H9 (cell line): Measurements from ENCODE around the gene PRKCB. TPM values are rescaled to one million over a fixed set of nuclear protein-coding genes. Genes with fewer than 3 reads are reported as not detected.

ENCODE experiments used
- DNase-seq: peaks from one replicate; pipeline ENCODE4 v3.0.0-alpha.2; 2017
- H2AFZ ChIP-seq: one replicate; pipeline ENCODE4 v1.6.1; 2013; ENCODE audit warnings: mild to moderate bottlenecking, low read length, control low read depth, moderate library complexity
- H2AK5ac ChIP-seq: 2 replicates; pipeline ENCODE4 v1.6.1; 2013; ENCODE audit warnings: low read length, control low read depth, mixed read lengths; ENCODE audit not compliant: insufficient read length
- H2BK120ac ChIP-seq: one replicate; pipeline ENCODE4 v1.6.1; 2013; ENCODE audit warnings: low read depth, mild to moderate bottlenecking, low read length, control low read depth, inconsistent platforms; ENCODE audit not compliant: poor library complexity, severe bottlenecking
- H2BK12ac ChIP-seq: 2 replicates; pipeline ENCODE4 v1.6.1; 2013; ENCODE audit warnings: low read length, control low read depth, mixed read lengths, low read depth; ENCODE audit not compliant: insufficient read length
- H2BK15ac ChIP-seq: 2 replicates; pipeline ENCODE4 v1.6.1; 2013; ENCODE audit warnings: low read depth, low read length, control low read depth
- H2BK20ac ChIP-seq: one replicate; pipeline ENCODE4 v1.6.1; 2013; ENCODE audit warnings: low read depth, mild to moderate bottlenecking, low read length, control low read depth, inconsistent platforms; ENCODE audit not compliant: poor library complexity, severe bottlenecking
- H2BK5ac ChIP-seq: 2 replicates; pipeline ENCODE4 v1.6.1; 2013; ENCODE audit warnings: low read length, control low read depth, mixed read lengths; ENCODE audit not compliant: insufficient read length
- H3K14ac ChIP-seq: 2 replicates; pipeline ENCODE4 v1.6.1; 2013; ENCODE audit warnings: low read length, control low read depth; ENCODE audit not compliant: insufficient read depth
- H3K18ac ChIP-seq: 2 replicates; pipeline ENCODE4 v1.6.1; 2013; ENCODE audit warnings: low read depth, mild to moderate bottlenecking, mixed read lengths, low read length, control low read depth; ENCODE audit not compliant: insufficient read length
- H3K23ac ChIP-seq: 2 replicates; pipeline ENCODE4 v1.6.1; 2013; ENCODE audit warnings: low read length, control low read depth, mixed read lengths, low read depth; ENCODE audit not compliant: insufficient read length
- H3K23me2 ChIP-seq: 2 replicates; pipeline ENCODE4 v1.6.1; 2013; ENCODE audit warnings: low read depth, mild to moderate bottlenecking, mixed read lengths, low read length, control low read depth; ENCODE audit not compliant: insufficient read length, poor library complexity, severe bottlenecking
- H3K27ac ChIP-seq: 2 replicates; pipeline ENCODE4 v1.5.1; 2013; ENCODE audit warnings: low read length, control low read depth, mixed read lengths, low read depth; ENCODE audit not compliant: insufficient read length
- H3K27me3 ChIP-seq: 2 replicates; pipeline ENCODE4 v1.6.1; 2013; ENCODE audit warnings: low read length, control low read depth, inconsistent platforms; ENCODE audit not compliant: insufficient read depth
- H3K4ac ChIP-seq: 2 replicates; pipeline ENCODE4 v1.6.1; 2013; ENCODE audit warnings: low read depth, mild to moderate bottlenecking, control low read depth, inconsistent platforms, low read length, moderate library complexity
- H3K4me1 ChIP-seq: 2 replicates; pipeline ENCODE4 v1.6.1; 2013; ENCODE audit warnings: low read length, control low read depth, inconsistent platforms; ENCODE audit not compliant: insufficient read depth
- H3K4me2 ChIP-seq: 2 replicates; pipeline ENCODE4 v1.6.1; 2013; ENCODE audit warnings: low read length, control low read depth, mixed read lengths; ENCODE audit not compliant: insufficient read length, insufficient read depth
- H3K56ac ChIP-seq: 2 replicates; pipeline ENCODE4 v1.6.1; 2013; ENCODE audit warnings: low read depth, mild to moderate bottlenecking, mixed read lengths, low read length, control low read depth; ENCODE audit not compliant: insufficient read length
- H3K79me1 ChIP-seq: 2 replicates; pipeline ENCODE4 v1.6.1; 2013; ENCODE audit warnings: low read depth, mild to moderate bottlenecking, moderate library complexity, low read length, control low read depth, inconsistent platforms; ENCODE audit not compliant: insufficient read depth, poor library complexity, severe bottlenecking
- H3K79me2 ChIP-seq: 2 replicates; pipeline ENCODE4 v1.6.1; 2013; ENCODE audit warnings: low read length, control low read depth, inconsistent platforms; ENCODE audit not compliant: insufficient read depth
- H3K9ac ChIP-seq: 2 replicates; pipeline ENCODE4 v1.6.1; 2013; ENCODE audit warnings: low read length, control low read depth, mixed read lengths; ENCODE audit not compliant: insufficient read length; ENCODE audit errors: extremely low read depth
- H3K9me3 ChIP-seq: one replicate; pipeline ENCODE4 v1.6.1; 2013; ENCODE audit warnings: low read depth, low read length, inconsistent platforms; ENCODE audit not compliant: control insufficient read depth
- H3T11ph ChIP-seq: one replicate; pipeline ENCODE4 v1.6.1; 2013; ENCODE audit warnings: mild to moderate bottlenecking, low read length, control low read depth, inconsistent platforms
- H4K20me1 ChIP-seq: one replicate; pipeline ENCODE4 v1.6.1; 2013; ENCODE audit not compliant: control insufficient read depth, insufficient read length, insufficient read depth
- H4K5ac ChIP-seq: 2 replicates; pipeline ENCODE4 v1.6.1; 2013; ENCODE audit warnings: low read depth, mild to moderate bottlenecking, mixed read lengths, low read length, control low read depth; ENCODE audit not compliant: insufficient read length
- H4K8ac ChIP-seq: replicated peaks from 2 replicates; pipeline ENCODE4 v1.6.1; 2013; ENCODE audit warnings: low read length, control low read depth, mixed read lengths, low read depth; ENCODE audit not compliant: insufficient read length
- H4K91ac ChIP-seq: 2 replicates; pipeline ENCODE4 v1.6.1; 2013; ENCODE audit warnings: low read depth, mild to moderate bottlenecking, moderate library complexity, mixed read lengths, low read length, control low read depth; ENCODE audit not compliant: insufficient read length
- H3K27ac Mint-ChIP-seq, 3 experiments: 2 replicates in 2 of 3; 3 replicates in 1 of 3; pipeline ENCODE4 v1.8.0; 2020 to 2021; ENCODE audit warnings: mixed read lengths in 3 of 3, mild to moderate bottlenecking in 1 of 3, moderate library complexity in 1 of 3
- H3K27me3 Mint-ChIP-seq: 2 replicates; pipeline ENCODE4 v1.8.0; 2021; ENCODE audit warnings: low read depth, mild to moderate bottlenecking, moderate library complexity, mixed read lengths
- H3K36me3 Mint-ChIP-seq, 3 experiments: 2 replicates in 2 of 3; 3 replicates in 1 of 3; pipeline ENCODE4 v1.8.0; 2020 to 2021; ENCODE audit warnings: low read depth in 3 of 3, mixed read lengths in 3 of 3; ENCODE audit not compliant: insufficient read depth in 1 of 3
- H3K4me1 Mint-ChIP-seq, 2 experiments: 2 replicates each; pipeline ENCODE4 v1.8.0; 2020; ENCODE audit warnings: mixed read lengths in 2 of 2
- H3K4me3 Mint-ChIP-seq, 2 experiments: 2 replicates in 1 of 2; 3 replicates in 1 of 2; pipeline ENCODE4 v1.8.0; 2020 to 2021; ENCODE audit warnings: mild to moderate bottlenecking in 2 of 2, mixed read lengths in 2 of 2, moderate library complexity in 1 of 2
- H3K9me3 Mint-ChIP-seq, 2 experiments: 2 replicates in 1 of 2; 3 replicates in 1 of 2; pipeline ENCODE4 v1.8.0; 2020; ENCODE audit warnings: mild to moderate bottlenecking in 2 of 2, mixed read lengths in 2 of 2, moderate library complexity in 1 of 2
- CTCF ChIP-seq: fragments of 200-600 bp; sonication (generic); conservative IDR thresholded peaks from 3 replicates; pipeline ENCODE4 v1.8.0; 2021; ENCODE audit warnings: antibody characterized with exemption, mild to moderate bottlenecking
- WGBS: extraction: QIAGEN DNeasy Blood & Tissue Kit; methylation state at CpG from one replicate; pipeline ENCODE4 v1.1.7; 2013; ENCODE audit warnings: missing lambda C conversion rate, low lambda C conversion rate, mixed read lengths; ENCODE audit not compliant: insufficient read length; ENCODE audit errors: extremely low coverage; 5-methylcytosine and 5-hydroxymethylcytosine counted together
- total RNA-seq: library from RNA; stranded (reverse); gene quantifications from 2 replicates; pipeline ENCODE4 v1.2.1, GENCODE V29; 2021

The PRKCB gene
- total RNA-seq, 1 experiment from 2014 or later, result 7.0 TPM

GRCh38 chr16:24139282-24139681, 303.5 kb downstream of the PRKCB start:
- no peak overlapping the region for H3K23ac ChIP-seq
- H3K9me3 ChIP-seq, result no peaks in the 10 kb centered on the region
- no peaks in the 10 kb centered on the region for H3K27me3 Mint-ChIP-seq
- peaks cover 2% of the 10 kb centered on the region for H4K20me1 ChIP-seq
- H2AK5ac ChIP-seq, result no peak overlapping the region
- no peak overlapping the region for H3K4me2 ChIP-seq
- peaks cover 6 to 10% of the 10 kb centered on the region in 2 experiments for H3K9me3 Mint-ChIP-seq
- peaks cover 7 to 13% (median 9%) of the 10 kb centered on the region in 3 experiments; a peak in 5 of 7 replicates for H3K36me3 Mint-ChIP-seq
- H3K27ac ChIP-seq, result peak overlapping the region; percentile 71
- H3K56ac ChIP-seq, result no peak overlapping the region
- H3K4me1 Mint-ChIP-seq, result peaks cover 56 to 66% of the 10 kb centered on the region in 2 experiments
- H2BK15ac ChIP-seq, result no peak overlapping the region
- no peak overlapping the region for H3K14ac ChIP-seq
- no peak for TF ChIP-seq CTCF
- H2BK20ac ChIP-seq, result no peak overlapping the region
- no peak overlapping the region for H3K4ac ChIP-seq
- no peak overlapping the region for H2BK120ac ChIP-seq
- H3K79me2 ChIP-seq, result no peaks in the 10 kb centered on the region
- H3T11ph ChIP-seq, result no peak overlapping the region
- H3K4me3 Mint-ChIP-seq, result peak overlapping the region; percentile 9 to 22; a peak in 4 of 5 replicates
- H3K9ac ChIP-seq, result no peak overlapping the region
- no peak overlapping the region for H2BK5ac ChIP-seq
- no peak overlapping the region for H3K18ac ChIP-seq
- H3K79me1 ChIP-seq, result no peaks in the 10 kb centered on the region
- no peak overlapping the region for H2AFZ ChIP-seq
- DNase-seq, result peak; percentile 66
- no peak overlapping the region for H2BK12ac ChIP-seq
- H3K23me2 ChIP-seq, result no peaks in the 10 kb centered on the region
- no peak overlapping the region for H4K91ac ChIP-seq
- H4K8ac ChIP-seq, result no peak overlapping the region
- no peak overlapping the region for H4K5ac ChIP-seq
- H3K27ac Mint-ChIP-seq, result peak overlapping the region; percentile 73 to 97 (median 97)
- no CpG with 5 or more reads among the region's 3 CpGs for WGBS
- H3K4me1 ChIP-seq, result peaks cover 10% of the 10 kb centered on the region
- H3K27me3 ChIP-seq, result no peaks in the 10 kb centered on the region
